ENCODE measurements around the gene INTS2.
"Not testable (repeated sequence)": the region's sequence is repeated elsewhere in the genome, so short reads cannot be mapped to it uniquely, and the experiment has no call there.

GRCh38 chr17:61915162-61915561 is 12.6 kb downstream of the INTS2 start:
- not testable (repeated sequence) for TF ChIP-seq CTCF, POLR2A (IDR thresholded peaks at IDR 0.05)

All from Peyer's patch (tissue), 4 donors.